Measurements from ENCODE around the gene VASH2.

Gene VASH2

GRCh38 chr1:212951947-212952640 lies 1.8 kb downstream of the VASH2 start:
- Histone ChIP-seq H3K79me1 (ENCODE audit: low read depth, low read length) (no peaks in the 10 kb centered on the region), H3K18ac (ENCODE audit: low read length) (no peak overlapping the region), H3K4me1 (ENCODE audit: control insufficient read depth in 2 of 2, insufficient read depth in 1 of 2, low read depth in 1 of 2, low read length in 2 of 2) (peaks cover 5 to 6% of the 10 kb centered on the region in 2 donors), H2AK5ac (ENCODE audit: low read depth, low read length) (no peak overlapping the region), H3K14ac (ENCODE audit: low read length) (no peak overlapping the region), H3K4me2 (ENCODE audit: insufficient read depth, low read length, poor library complexity, severe bottlenecking) (no peak overlapping the region), H2BK15ac (ENCODE audit: low read length) (no peak overlapping the region), H2BK5ac (ENCODE audit: low read length) (no peak overlapping the region), H3K36me3 (replicated peaks in 1 of 2; ENCODE audit: control insufficient read depth in 2 of 2, insufficient read depth in 2 of 2, low read length in 2 of 2) (no peaks in the 10 kb centered on the region), H4K8ac (ENCODE audit: low read depth, low read length) (no peak overlapping the region), H3K27me3 (ENCODE audit: control insufficient read depth in 3 of 3, insufficient read depth in 3 of 3, low read depth in 1 of 3, low read length in 3 of 3) (peaks cover 0 to 14% (median 9%) of the 10 kb centered on the region in 3 experiments), H2AFZ (ENCODE audit: low read length) (no peak overlapping the region), H2BK12ac (ENCODE audit: low read length) (no peak overlapping the region), H3K27ac (replicated peaks; ENCODE audit: low read length) (no peak overlapping the region), H3K23ac (ENCODE audit: low read depth, low read length, poor library complexity) (no peak overlapping the region), H2BK120ac (ENCODE audit: low read depth, low read length) (no peak overlapping the region), H4K91ac (ENCODE audit: low read depth, low read length, poor library complexity) (no peak overlapping the region), H3K9me3 (replicated peaks in 1 of 2; ENCODE audit: control insufficient read depth in 2 of 2, insufficient read depth in 1 of 2, low read depth in 1 of 2, low read length in 2 of 2) (peaks cover 0 to 2% of the 10 kb centered on the region in 2 donors), H3K9ac (ENCODE audit: low read depth, low read length, poor library complexity) (no peak overlapping the region), H3K4ac (ENCODE audit: low read length) (no peak overlapping the region), H3K4me3 (ENCODE audit: low read length in 2 of 2) (peak overlapping the region; percentile 60 to 90)
- DNase-seq (ENCODE audit: low spot score): no peak
- WGBS, 2 donors (ENCODE audit: extremely low coverage in 2 of 2, insufficient read length in 2 of 2, insufficient replicate concordance in 1 of 2): no CpG with 5 or more reads among the region's 4 CpGs

DNA sequence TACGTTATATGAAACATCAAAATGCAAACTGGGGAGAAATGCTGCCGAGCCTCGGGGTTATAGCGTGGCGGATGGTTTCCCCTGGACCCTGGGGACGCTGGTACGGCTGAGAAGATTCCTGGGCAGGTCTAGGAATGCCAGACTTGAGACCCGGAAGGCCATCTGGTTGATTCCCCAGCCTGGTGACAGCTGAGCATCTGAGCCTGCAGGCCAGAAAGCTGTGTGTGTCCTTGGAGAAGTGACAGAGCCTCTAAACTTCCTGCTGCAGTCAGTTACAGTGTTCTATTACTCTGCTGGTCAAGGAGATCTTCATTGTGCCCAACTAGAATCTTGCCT lies 2.3 kb downstream of the VASH2 start:
- Histone ChIP-seq H4K91ac (ENCODE audit: low read depth, low read length, poor library complexity) (no peak overlapping the region), H2AK5ac (ENCODE audit: low read depth, low read length) (no peak overlapping the region), H3K9ac (ENCODE audit: low read depth, low read length, poor library complexity) (no peak overlapping the region), H3K27ac (replicated peaks; ENCODE audit: low read length) (no peak overlapping the region), H3K4ac (ENCODE audit: low read length) (no peak overlapping the region), H3K79me1 (ENCODE audit: low read depth, low read length) (no peaks in the 10 kb centered on the region), H2BK120ac (ENCODE audit: low read depth, low read length) (no peak overlapping the region), H2BK5ac (ENCODE audit: low read length) (no peak overlapping the region), H3K4me3 (ENCODE audit: low read length in 2 of 2) (no peak overlapping the region), H3K23ac (ENCODE audit: low read depth, low read length, poor library complexity) (no peak overlapping the region), H3K4me2 (ENCODE audit: insufficient read depth, low read length, poor library complexity, severe bottlenecking) (no peak overlapping the region), H3K9me3 (replicated peaks in 1 of 2; ENCODE audit: control insufficient read depth in 2 of 2, insufficient read depth in 1 of 2, low read depth in 1 of 2, low read length in 2 of 2) (peaks cover 0 to 2% of the 10 kb centered on the region in 2 donors), H3K18ac (ENCODE audit: low read length) (no peak overlapping the region), H2BK15ac (ENCODE audit: low read length) (no peak overlapping the region), H2AFZ (ENCODE audit: low read length) (no peak overlapping the region), H4K8ac (ENCODE audit: low read depth, low read length) (no peak overlapping the region), H3K27me3 (ENCODE audit: control insufficient read depth in 3 of 3, insufficient read depth in 3 of 3, low read depth in 1 of 3, low read length in 3 of 3) (peaks cover 0 to 14% (median 9%) of the 10 kb centered on the region in 3 experiments), H3K14ac (ENCODE audit: low read length) (no peak overlapping the region), H3K4me1 (ENCODE audit: control insufficient read depth in 2 of 2, insufficient read depth in 1 of 2, low read depth in 1 of 2, low read length in 2 of 2) (peaks cover 5 to 6% of the 10 kb centered on the region in 2 donors), H3K36me3 (replicated peaks in 1 of 2; ENCODE audit: control insufficient read depth in 2 of 2, insufficient read depth in 2 of 2, low read length in 2 of 2) (no peaks in the 10 kb centered on the region), H2BK12ac (ENCODE audit: low read length) (no peak overlapping the region)
- no CpG with 5 or more reads among the region's 8 CpGs for WGBS, 2 donors (ENCODE audit: extremely low coverage in 2 of 2, insufficient read length in 2 of 2, insufficient replicate concordance in 1 of 2)
- DNase-seq (ENCODE audit: low spot score): no peak

DNA sequence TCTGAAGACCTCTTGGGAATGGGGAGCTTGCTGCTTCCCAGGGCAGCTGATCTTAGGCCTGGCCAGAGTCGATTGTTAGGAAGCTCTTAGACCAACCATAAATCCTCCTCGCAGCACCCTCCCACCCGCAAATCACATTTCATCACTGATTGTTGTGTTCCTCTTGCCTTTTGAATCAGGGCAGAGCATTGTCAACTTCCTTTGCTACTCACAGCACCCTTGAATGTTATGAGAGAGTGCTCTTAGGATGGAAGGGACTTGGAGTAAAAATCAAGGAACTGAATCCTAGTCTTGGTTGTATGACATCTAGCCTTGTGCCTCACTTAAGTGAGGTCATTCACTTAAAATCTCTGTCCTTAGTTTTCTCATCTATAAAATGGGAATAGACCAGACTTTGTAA lies 3.0 kb downstream of the VASH2 start:
- no peak overlapping the region for H4K91ac ChIP-seq (ENCODE audit: low read depth, low read length, poor library complexity)
- no peak overlapping the region for H3K4ac ChIP-seq (ENCODE audit: low read length)
- H2BK5ac ChIP-seq (ENCODE audit: low read length): no peak overlapping the region
- H2BK120ac ChIP-seq (ENCODE audit: low read depth, low read length): no peak overlapping the region
- H3K4me2 ChIP-seq (ENCODE audit: insufficient read depth, low read length, poor library complexity, severe bottlenecking): no peak overlapping the region
- H2BK12ac ChIP-seq (ENCODE audit: low read length): no peak overlapping the region
- H3K9me3 ChIP-seq (replicated peaks in 1 of 2; ENCODE audit: control insufficient read depth in 2 of 2, insufficient read depth in 1 of 2, low read depth in 1 of 2, low read length in 2 of 2): peaks cover 2% of the 10 kb centered on the region in 2 donors
- no peak overlapping the region for H3K14ac ChIP-seq (ENCODE audit: low read length)
- H3K23ac ChIP-seq (ENCODE audit: low read depth, low read length, poor library complexity): no peak overlapping the region
- no peak overlapping the region for H3K18ac ChIP-seq (ENCODE audit: low read length)
- peaks cover 0 to 14% (median 9%) of the 10 kb centered on the region in 3 experiments for H3K27me3 ChIP-seq (ENCODE audit: control insufficient read depth in 3 of 3, insufficient read depth in 3 of 3, low read depth in 1 of 3, low read length in 3 of 3)
- no peak overlapping the region for H2BK15ac ChIP-seq (ENCODE audit: low read length)
- no peak overlapping the region for H3K27ac ChIP-seq (replicated peaks; ENCODE audit: low read length)
- H3K4me3 ChIP-seq (ENCODE audit: low read length in 2 of 2): no peak overlapping the region
- H3K79me1 ChIP-seq (ENCODE audit: low read depth, low read length): no peaks in the 10 kb centered on the region
- WGBS, 2 donors (ENCODE audit: extremely low coverage in 2 of 2, insufficient read length in 2 of 2, insufficient replicate concordance in 1 of 2): no CpG with 5 or more reads among the region's 3 CpGs
- H2AK5ac ChIP-seq (ENCODE audit: low read depth, low read length): no peak overlapping the region
- no peak overlapping the region for H4K8ac ChIP-seq (ENCODE audit: low read depth, low read length)
- H3K4me1 ChIP-seq (ENCODE audit: control insufficient read depth in 2 of 2, insufficient read depth in 1 of 2, low read depth in 1 of 2, low read length in 2 of 2): peaks cover 5 to 6% of the 10 kb centered on the region in 2 donors
- H3K9ac ChIP-seq (ENCODE audit: low read depth, low read length, poor library complexity): no peak overlapping the region
- no peak overlapping the region for H2AFZ ChIP-seq (ENCODE audit: low read length)
- no peak for DNase-seq (ENCODE audit: low spot score)
- no peaks in the 10 kb centered on the region for H3K36me3 ChIP-seq (replicated peaks in 1 of 2; ENCODE audit: control insufficient read depth in 2 of 2, insufficient read depth in 2 of 2, low read length in 2 of 2)

GRCh38 chr1:212954514-212954913 lies 4.2 kb downstream of the VASH2 start:
- no peak for DNase-seq (ENCODE audit: low spot score)
- Histone ChIP-seq H3K23ac (ENCODE audit: low read depth, low read length, poor library complexity) (no peak overlapping the region), H2BK15ac (ENCODE audit: low read length) (no peak overlapping the region), H3K9ac (ENCODE audit: low read depth, low read length, poor library complexity) (no peak overlapping the region), H3K4ac (ENCODE audit: low read length) (no peak overlapping the region), H3K4me3 (ENCODE audit: low read length in 2 of 2) (no peak overlapping the region), H2BK120ac (ENCODE audit: low read depth, low read length) (no peak overlapping the region), H2BK5ac (ENCODE audit: low read length) (no peak overlapping the region), H4K91ac (ENCODE audit: low read depth, low read length, poor library complexity) (no peak overlapping the region), H4K8ac (ENCODE audit: low read depth, low read length) (no peak overlapping the region), H3K27ac (replicated peaks; ENCODE audit: low read length) (no peak overlapping the region), H2AK5ac (ENCODE audit: low read depth, low read length) (no peak overlapping the region), H3K18ac (ENCODE audit: low read length) (no peak overlapping the region), H3K27me3 (ENCODE audit: control insufficient read depth in 3 of 3, insufficient read depth in 3 of 3, low read depth in 1 of 3, low read length in 3 of 3) (peaks cover 0 to 10% (median 2%) of the 10 kb centered on the region in 3 experiments), H3K14ac (ENCODE audit: low read length) (no peak overlapping the region), H3K4me1 (ENCODE audit: control insufficient read depth in 2 of 2, insufficient read depth in 1 of 2, low read depth in 1 of 2, low read length in 2 of 2) (peaks cover 5 to 6% of the 10 kb centered on the region in 2 donors), H2BK12ac (ENCODE audit: low read length) (no peak overlapping the region), H3K79me1 (ENCODE audit: low read depth, low read length) (no peaks in the 10 kb centered on the region), H3K4me2 (ENCODE audit: insufficient read depth, low read length, poor library complexity, severe bottlenecking) (no peak overlapping the region), H2AFZ (ENCODE audit: low read length) (no peak overlapping the region), H3K36me3 (replicated peaks in 1 of 2; ENCODE audit: control insufficient read depth in 2 of 2, insufficient read depth in 2 of 2, low read length in 2 of 2) (peaks cover 4% of the 10 kb centered on the region in 2 donors), H3K9me3 (replicated peaks in 1 of 2; ENCODE audit: control insufficient read depth in 2 of 2, insufficient read depth in 1 of 2, low read depth in 1 of 2, low read length in 2 of 2) (peaks cover 0 to 2% of the 10 kb centered on the region in 2 donors)
- WGBS, 2 donors (ENCODE audit: extremely low coverage in 2 of 2, insufficient read length in 2 of 2, insufficient replicate concordance in 1 of 2): no CpG with 5 or more reads among the region's 6 CpGs

Measured in neuronal stem cell (in vitro differentiated cells).